Measurements from ENCODE around the gene SDR9C7.
"Not testable (repeated sequence)": the region's sequence is repeated elsewhere in the genome, so short reads cannot be mapped to it uniquely, and the experiment has no call there.

SDR9C7 gene

GRCh38 chr12:56951582-56952339 is 17.6 kb upstream of the SDR9C7 start:
- no peak for DNase-seq

GRCh38 chr12:56948881-56949280 is 14.7 kb upstream of the SDR9C7 start:
- DNase-seq = no peak

GRCh38 chr12:56948457-56948777 is 14.2 kb upstream of the SDR9C7 start:
- no peak for DNase-seq

GRCh38 chr12:56947633-56948456 is 13.6 kb upstream of the SDR9C7 start:
- no peak for DNase-seq

- DNase-seq = no peak
Observed at GRCh38 chr12:56943878-56944277, 9.7 kb upstream of the SDR9C7 start.

GRCh38 chr12:56943374-56943773 is 9.2 kb upstream of the SDR9C7 start:
- DNase-seq = not testable (repeated sequence)

GRCh38 chr12:56941299-56942017 is 7.2 kb upstream of the SDR9C7 start:
- DNase-seq = no peak

- not testable (repeated sequence) for DNase-seq
Observed at GRCh38 chr12:56940942-56941298, 6.7 kb upstream of the SDR9C7 start.

GRCh38 chr12:56935752-56936151 is 1.5 kb upstream of the SDR9C7 start:
- no peak for DNase-seq

GRCh38 chr12:56935157-56935556 is 949 bp upstream of the SDR9C7 start:
- no peak for DNase-seq

- DNase-seq = no peak
Observed at GRCh38 chr12:56932867-56933266, 1.3 kb downstream of the SDR9C7 start.

GRCh38 chr12:56932146-56932545 is 2.1 kb downstream of the SDR9C7 start:
- no peak for DNase-seq

GRCh38 chr12:56931474-56931978 is 2.7 kb downstream of the SDR9C7 start:
- peak; percentile 8 for DNase-seq

- no peak for DNase-seq
Observed at GRCh38 chr12:56930241-56930640, 4.0 kb downstream of the SDR9C7 start.

GRCh38 chr12:56929780-56930179 is 4.4 kb downstream of the SDR9C7 start:
- no peak for DNase-seq

GRCh38 chr12:56928262-56928661 is 5.9 kb downstream of the SDR9C7 start:
- DNase-seq = no peak

GRCh38 chr12:56927281-56927680 is 6.9 kb downstream of the SDR9C7 start:
- DNase-seq = no peak

GRCh38 chr12:56922031-56922430 is 12.2 kb downstream of the SDR9C7 start:
- no peak for DNase-seq

- DNase-seq = no peak
Observed at GRCh38 chr12:56921346-56921745, 12.9 kb downstream of the SDR9C7 start.

GRCh38 chr12:56918139-56918538 is 16.1 kb downstream of the SDR9C7 start:
- not testable (repeated sequence) for DNase-seq

- no peak for DNase-seq
Observed at GRCh38 chr12:56916996-56917333, 17.2 kb downstream of the SDR9C7 start.

GRCh38 chr12:56916296-56916995 is 17.8 kb downstream of the SDR9C7 start:
- no peak for DNase-seq

- DNase-seq = no peak
Observed at GRCh38 chr12:56914724-56915123, 19.5 kb downstream of the SDR9C7 start.
